GM18505 (cell line): ENCODE measurements around the gene ICAM4.

ENCODE experiments used
- ATAC-seq: cut with Tn5 transposase; IDR thresholded peaks from one replicate; pipeline ENCODE4 v1.9.1; 2021; ENCODE audit not compliant: unreplicated experiment
- POLR2A ChIP-seq: IDR thresholded peaks from 4 replicates; pipeline ENCODE4 v1.6.1; 2011; ENCODE audit warnings: borderline replicate concordance; ENCODE audit not compliant: insufficient read depth, insufficient read length; ENCODE audit errors: extremely low read depth

ICAM4 gene

GRCh38 chr19:10315335-10316214, 28.8 kb downstream of the ICAM4 start, which contains the start of gene FDX2:
TSS of gene FDX2 (minus strand) at chr19:10316015. CDS start at chr19:10315996, 19 bp downstream.
- no peak for ATAC-seq
- TF ChIP-seq POLR2A = peak; percentile 82

GRCh38 chr19:10316229-10317044, 29.7 kb downstream of the ICAM4 start:
- no peak for TF ChIP-seq POLR2A
- ATAC-seq = no peak

GRCh38 chr19:10317045-10317856, 30.5 kb downstream of the ICAM4 start:
- ATAC-seq = no peak
- no peak for TF ChIP-seq POLR2A

DNA sequence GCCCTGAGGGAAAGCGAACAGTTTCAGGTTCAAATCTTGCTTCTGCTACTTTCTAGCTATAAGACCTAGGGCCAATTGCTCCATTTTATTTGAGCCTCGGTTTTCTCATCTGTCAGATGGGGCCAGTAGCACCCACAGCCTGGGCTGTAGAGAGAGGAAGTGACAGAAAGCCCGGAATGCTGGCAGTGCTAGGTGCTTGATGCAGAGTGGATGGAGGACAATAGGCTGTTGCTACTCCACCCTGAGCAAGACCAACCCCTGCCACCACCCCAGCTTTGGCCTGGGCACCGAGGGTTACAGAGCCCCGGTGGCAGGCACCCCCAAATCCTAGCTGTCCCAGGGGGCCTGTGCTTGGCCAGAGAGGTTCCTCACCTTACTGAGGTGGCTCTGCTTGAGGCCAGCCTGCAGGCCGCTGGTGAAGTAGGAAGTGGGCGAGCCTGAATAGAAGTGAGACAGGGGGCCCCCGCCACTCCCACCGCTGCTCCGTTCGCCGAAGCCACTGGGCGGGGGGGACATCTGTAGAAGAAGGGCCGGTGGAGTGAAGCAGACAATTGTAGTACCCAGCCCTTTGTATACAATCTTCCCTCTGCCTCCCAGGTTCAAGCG, 31.2 kb downstream of the ICAM4 start:
- no peak for TF ChIP-seq POLR2A
- ATAC-seq = no peak

- no peak for TF ChIP-seq POLR2A
- no peak for ATAC-seq
These were observed 32.3 kb downstream of the ICAM4 start for GRCh38 chr19:10318807-10319682.

- no peak for TF ChIP-seq POLR2A
- no peak for ATAC-seq
These were observed 34.1 kb downstream of the ICAM4 start for GRCh38 chr19:10320602-10321416.

DNA sequence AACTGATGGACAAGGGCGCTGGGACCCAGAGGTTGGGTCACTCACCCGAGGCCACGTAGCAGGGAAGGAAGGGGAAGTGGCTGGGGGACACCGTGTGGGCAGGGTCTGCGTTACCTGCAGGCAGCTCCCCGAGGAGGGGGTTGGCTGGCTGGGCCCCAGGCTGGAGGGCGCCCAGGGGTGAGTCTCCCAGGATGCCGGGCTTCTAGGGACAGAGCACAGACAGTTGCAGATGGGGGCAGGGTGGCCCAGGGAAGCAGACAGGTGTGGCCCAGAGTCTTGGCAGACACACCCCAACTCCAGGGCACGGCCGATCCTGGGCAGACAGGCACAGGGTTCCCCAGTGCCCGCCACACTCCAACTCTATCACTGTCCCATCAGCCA, 34.7 kb downstream of the ICAM4 start:
- TF ChIP-seq POLR2A = no peak
- no peak for ATAC-seq

DNA sequence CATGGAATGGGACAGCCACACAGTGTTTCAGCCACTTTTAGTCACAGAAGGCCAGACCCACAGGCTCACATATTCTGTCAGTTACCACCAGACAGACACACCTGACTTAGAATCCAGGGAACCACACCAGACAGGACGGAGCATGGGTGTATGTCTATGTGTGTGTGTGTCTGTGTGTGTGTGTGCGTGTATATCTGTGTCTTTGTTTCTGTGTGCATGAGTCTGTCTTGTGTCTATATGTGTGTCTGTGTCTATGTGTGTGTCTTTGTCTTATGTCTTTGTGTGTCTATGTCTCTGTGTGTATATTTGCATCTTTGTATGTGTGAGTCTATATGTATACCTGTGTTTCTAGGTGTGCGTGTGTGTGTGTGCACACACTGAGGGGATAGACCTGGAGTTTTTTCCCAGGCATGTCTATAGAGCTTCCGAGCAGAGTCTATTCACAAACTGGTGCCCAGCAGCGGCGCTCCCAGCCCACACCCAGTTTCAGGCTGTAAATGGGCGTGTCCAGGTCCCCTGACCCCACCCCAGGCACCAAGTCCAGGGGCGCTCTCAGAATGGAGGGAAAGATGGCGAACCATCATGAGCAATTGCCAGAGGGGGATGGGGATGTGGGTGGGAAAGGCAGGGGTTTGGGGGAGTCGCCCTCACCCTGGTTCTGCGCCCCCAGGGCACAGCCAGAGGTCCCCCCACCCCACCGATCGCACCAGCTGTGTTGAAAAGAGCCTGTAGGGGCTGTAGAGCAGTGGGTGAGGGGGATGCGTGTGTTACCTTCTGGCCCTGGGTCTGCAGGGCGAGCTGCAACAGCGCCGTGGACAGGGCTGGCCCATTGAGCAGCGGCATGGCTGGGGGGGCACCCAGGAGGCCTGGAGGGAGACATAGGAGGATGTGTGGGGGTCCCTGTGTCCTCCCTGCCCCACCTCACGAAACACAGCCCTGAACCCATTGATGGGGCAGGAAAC, 35.4 kb downstream of the ICAM4 start:
- no peak for ATAC-seq
- peak; percentile 21 for TF ChIP-seq POLR2A

- TF ChIP-seq POLR2A = no peak
- ATAC-seq = no peak
These were observed 39.0 kb downstream of the ICAM4 start for GRCh38 chr19:10325732-10326131.

DNA sequence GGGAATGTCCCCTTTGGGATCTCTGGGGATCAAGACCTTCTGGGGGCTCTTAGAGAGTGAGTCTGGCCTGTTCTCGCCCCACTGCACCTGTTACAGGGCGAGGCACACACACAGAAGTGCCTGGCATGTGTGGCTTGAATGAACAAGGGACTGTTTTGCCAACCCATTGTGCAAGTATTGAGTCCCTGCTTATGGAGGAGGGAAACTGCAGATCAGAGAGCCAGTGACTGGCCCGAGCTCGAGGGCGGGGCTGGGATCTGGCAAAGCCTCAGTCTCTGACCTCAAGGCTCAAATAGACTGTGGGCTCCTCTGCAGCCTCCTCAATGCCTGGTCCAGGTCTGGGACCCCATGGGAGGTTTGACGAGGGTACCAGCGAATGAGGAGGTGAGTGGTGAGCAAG, 41.0 kb downstream of the ICAM4 start:
- no peak for ATAC-seq
- no peak for TF ChIP-seq POLR2A
